GF-D8 (cell line): Measurements from ENCODE around the gene CX3CR1.

ENCODE experiments used
- DNase-seq: peaks from one replicate; lab custom pipeline; 2025; lab: John Stamatoyannopoulos, UW

The CX3CR1 gene

DNA sequence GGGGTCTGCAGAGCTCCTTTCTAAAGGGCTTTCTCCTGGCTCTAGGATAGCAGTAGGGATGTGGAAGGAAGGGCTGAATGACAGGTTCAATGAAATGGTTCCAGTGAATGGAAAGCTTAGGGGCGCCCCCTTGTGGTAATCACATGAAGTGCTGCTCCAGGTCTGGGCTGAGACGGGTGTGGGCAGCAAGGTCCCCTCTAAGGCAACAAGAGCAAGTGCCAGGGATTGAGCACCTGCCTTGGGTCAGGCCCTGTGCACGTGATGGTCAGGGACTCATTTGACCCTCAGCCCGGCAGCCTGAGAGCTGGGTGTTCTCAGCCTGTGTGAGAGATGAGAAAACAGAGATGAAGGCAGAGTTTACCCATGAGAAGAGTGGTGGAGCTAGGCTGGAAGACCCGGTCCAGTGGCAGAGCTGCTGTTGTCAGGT, 12.1 kb upstream of the CX3CR1 start:
- peak; percentile 6 for DNase-seq

GRCh38 chr3:39290255-39290654, 10.4 kb upstream of the CX3CR1 start:
- DNase-seq: no peak

DNA sequence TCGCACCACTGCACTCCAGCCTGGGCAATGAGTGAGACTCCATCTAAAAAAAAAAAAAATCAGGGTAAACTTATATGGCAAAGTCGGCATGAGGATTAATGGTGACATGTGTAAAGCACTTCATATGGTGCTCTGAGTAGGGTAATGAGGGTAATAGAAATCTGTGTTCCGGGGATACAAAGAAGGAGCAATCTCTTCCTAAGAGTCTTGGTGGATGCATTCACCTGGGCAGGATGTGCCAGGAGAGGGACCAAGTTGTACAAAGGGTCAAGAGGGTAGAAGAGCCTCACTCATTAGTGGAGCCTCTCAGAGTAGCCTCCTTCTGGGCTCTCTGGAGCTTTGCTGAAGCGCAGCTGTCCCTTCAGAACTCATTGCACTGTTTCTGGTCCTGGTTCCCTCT, 9.3 kb upstream of the CX3CR1 start:
- no peak for DNase-seq

- peak; percentile 83 for DNase-seq
Measured at GRCh38 chr3:39288300-39288808, 8.5 kb upstream of the CX3CR1 start.

DNA sequence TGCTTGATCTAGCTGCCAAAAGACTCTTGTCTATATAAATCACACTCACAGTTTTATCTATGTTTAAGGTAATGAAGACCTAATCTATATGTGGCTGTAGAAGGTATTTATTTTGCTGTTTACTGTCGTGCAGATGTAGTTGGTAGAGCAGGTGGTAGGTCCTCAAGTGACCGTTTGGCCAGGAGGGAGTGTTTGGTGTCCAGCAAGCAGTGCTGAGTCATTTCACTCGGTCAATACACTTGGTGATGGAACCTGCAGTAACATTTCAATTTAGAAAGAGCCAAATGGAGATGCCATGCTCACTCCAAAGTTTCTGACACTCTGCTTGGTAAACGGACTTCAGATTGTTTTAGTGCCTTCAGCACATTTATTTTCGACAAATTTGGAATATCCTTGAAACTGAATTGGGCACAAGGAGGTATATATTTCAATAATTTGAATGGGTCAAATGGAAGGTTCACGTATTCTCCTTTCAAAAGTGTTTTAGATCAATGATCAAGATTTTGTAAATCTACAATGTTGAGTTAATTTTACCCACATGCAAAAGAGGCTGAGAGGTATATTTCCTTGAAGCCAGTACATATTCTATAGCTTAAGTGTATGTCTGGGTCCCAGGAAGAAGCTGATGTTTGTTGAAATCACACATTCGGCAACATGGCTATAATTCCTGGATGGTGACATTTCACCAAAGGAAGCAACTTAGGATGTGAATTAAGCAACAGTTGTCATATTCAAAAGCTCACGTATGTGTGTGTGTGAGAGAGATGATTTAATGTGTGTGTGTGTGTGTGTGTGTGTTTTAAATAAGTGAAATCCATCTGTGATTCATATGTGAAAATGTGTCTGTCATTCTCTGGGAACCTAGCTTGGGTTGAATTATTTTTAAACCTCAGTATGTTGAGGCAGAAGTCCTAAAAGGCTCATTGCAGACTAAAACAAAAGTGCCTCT, 7.7 kb upstream of the CX3CR1 start:
- no peak for DNase-seq

DNA sequence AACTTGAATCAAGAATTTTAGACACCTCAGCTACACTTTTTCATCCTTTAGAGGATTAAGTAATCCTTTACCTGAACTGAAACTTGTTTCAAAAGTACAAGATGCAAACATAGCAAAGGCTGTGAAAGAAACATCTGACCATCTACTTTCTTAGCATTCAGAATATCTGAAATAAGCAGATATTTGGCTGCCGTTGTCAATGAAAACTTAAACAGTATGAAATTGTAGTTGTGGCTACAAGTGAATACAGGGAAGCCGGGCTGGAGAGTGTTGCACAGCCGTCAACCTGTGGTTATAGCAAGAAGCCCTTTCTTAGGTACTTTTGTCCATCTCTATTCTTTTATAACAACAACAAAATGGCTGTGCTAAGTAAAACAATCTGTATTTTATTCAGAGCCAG, 6.9 kb upstream of the CX3CR1 start:
- no peak for DNase-seq

DNA sequence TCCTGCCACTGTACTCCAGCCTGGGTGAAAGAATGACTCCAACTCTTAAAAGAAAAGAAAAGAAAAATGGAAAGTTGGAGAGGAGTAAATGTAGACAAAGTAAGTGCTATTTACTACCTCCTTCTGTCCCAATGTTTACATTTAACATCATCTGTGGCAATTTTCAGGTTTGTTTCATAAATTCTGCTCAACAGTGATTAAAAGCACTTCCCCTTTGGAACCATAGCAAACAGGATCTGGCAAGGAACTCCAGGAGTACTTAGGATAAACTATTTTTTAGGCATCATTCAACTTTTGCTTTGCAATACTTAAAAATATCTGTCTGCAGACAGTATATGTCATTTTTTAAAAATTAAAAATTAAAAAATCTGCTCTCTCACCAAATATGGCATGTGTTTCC, 5.5 kb upstream of the CX3CR1 start:
- DNase-seq: no peak

DNA sequence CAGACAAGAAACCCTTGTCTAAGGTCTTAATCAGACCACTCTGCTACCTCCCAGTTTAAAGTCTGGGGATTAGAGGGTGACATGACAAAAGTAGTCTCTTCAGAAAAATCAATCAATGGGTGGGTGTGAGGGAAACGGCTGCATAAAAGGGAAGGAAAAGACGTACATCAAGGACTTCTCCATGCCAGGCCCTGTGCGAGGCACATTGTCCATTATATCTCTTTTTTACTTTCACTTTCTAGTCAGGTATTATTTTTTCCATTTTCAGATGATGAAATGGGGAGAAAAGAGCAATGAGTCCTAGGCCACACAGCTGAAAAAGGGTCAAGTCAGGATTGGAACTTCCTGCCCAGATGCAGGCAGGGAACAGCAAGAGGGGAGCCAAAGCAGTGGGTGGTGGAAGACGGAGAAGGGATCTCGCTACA, 4.6 kb upstream of the CX3CR1 start:
- DNase-seq: no peak

GRCh38 chr3:39282057-39282456, 2.2 kb upstream of the CX3CR1 start:
- no peak for DNase-seq

GRCh38 chr3:39281533-39281932, 1.7 kb upstream of the CX3CR1 start:
- no peak for DNase-seq

- no peak for DNase-seq
Measured at GRCh38 chr3:39280571-39280970, 735 bp upstream of the CX3CR1 start.

DNA sequence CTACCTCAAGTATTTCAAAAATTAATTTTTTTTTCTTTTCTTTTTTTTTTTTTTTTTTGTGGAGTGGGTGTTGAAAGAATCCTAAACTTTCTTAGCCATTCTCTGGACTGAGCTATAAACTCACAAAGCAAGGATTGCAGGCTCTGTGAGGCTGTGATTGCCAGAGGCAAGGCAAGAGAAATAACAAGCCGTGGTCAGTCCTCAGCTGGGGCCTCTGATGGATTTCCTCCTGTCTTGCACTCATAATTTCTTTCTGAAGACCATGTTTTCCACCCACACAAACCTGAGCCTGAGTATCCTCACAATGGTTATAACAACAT, 1.3 kb downstream of the CX3CR1 start:
- DNase-seq: no peak

DNA sequence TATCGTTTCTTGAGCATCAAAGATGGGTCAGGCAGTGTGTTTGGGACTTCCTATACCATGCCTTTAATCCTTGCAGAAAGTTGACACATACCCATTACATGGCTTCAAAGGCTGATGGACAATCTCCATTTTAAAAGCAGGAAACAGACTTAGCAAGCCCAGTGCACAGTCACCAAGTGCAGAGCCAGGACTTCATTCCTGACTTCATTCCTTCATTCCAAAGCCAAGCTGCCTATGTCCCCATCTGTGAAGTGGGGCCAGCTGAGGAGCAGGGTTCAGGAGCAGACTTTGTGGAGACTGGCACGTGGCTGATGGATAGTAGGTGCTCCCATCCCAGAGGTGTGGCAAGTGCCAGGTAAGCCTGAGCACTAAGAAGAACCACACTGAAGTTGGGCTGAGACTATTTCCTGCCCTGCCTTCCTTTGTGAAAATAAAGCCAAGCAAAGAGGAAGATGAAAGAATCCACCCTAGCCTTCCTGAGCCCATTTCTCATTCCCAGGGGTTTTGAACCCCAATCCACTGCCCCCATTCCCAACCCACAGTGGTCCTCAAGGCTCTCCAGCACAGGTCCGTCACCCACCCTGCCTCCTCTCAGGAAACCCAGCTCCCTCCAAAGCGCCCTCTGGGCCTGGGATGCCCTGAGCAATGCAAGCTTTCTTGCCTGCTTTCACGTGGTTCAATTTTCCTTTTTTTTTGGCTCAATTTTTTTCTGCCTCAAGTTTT, 1.8 kb downstream of the CX3CR1 start:
- DNase-seq: no peak

DNA sequence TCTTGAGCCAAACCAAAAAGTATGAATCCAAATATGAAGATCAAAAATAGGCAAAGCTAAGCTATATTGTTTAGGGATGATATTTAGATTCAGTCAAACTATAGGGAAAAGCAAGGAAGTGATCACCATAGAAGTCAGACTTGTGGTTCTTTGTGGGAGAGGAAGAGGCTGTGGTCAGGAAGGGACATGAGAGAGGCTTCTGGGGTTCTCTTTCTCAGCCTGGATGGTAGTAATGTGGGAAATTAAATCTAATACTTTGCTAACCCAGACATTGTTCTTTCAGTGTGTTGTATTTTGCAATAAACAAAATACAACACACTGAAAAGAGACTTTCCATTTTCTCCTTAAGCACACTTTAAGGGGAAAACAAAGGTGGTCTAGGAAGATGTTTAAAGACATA, 3.1 kb downstream of the CX3CR1 start:
- no peak for DNase-seq

DNA sequence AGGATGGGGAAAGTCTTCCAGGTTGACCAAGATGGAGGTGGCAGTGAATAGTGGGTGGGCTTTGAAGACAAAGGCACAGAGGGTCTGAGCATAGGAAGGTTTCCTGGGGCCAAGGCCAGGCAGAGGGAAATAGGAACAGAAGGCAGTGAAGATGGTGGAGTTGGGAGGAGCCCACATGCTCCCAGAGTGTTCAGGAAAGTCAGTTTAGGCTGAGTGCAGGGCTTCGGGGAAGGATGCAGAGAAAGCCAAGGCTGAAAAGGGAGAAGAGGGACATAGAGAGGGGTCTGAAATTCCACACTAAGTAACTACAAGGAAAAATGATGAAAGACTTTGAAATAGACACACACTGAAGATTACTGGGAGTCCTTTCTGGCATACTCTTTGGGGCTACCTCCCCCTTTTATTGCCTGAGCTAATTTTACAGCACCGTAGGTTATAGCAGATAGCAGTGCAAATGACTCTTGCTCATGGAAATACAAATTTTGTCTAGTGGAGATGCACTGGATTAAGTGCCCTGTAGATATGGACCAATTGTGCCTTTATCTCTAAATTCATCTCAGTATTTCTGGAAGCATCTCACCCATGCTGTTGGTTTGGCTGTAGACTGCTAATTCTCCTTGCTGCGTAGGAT, 3.8 kb downstream of the CX3CR1 start:
- DNase-seq: no peak

GRCh38 chr3:39275052-39275451, 4.8 kb downstream of the CX3CR1 start:
- no peak for DNase-seq

DNA sequence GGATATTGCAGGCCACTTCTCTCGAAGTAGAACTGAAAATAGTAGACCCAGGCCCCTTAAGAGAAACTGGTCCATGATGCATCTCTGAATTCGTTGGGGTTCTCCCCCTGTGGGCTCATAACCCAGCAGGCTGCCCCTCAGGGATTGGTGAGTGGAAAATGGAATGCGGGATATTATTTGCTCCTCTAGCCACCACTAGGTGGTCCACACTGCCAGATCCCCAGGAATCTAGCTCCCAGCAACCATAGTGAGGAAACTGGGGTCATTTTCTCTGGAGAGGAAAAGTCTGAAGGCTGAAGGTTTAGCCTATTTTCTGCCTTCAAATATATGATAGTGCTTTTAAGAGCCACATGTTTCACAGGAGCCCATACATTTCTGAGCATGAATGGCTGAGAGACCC, 6.7 kb downstream of the CX3CR1 start:
- no peak for DNase-seq

DNA sequence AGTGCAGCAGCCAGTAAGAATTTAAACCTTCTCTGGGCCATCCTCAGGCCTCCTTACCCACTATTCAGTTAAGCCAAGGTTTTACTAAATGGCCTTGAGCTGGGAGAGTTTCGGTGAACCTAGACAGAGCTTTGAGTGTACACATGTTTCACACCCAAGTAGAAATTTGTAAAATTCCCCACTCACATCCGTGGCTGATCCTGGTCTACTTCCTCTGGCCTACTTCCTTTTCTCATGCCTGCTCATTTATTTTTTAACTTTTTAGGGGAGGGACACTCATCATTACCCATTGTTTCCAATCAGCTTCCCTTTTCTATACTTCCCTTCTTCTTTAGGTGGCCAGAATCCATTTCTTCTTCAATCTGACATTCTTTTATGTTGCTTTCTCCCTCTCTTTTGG, 7.6 kb downstream of the CX3CR1 start:
- no peak for DNase-seq

DNA sequence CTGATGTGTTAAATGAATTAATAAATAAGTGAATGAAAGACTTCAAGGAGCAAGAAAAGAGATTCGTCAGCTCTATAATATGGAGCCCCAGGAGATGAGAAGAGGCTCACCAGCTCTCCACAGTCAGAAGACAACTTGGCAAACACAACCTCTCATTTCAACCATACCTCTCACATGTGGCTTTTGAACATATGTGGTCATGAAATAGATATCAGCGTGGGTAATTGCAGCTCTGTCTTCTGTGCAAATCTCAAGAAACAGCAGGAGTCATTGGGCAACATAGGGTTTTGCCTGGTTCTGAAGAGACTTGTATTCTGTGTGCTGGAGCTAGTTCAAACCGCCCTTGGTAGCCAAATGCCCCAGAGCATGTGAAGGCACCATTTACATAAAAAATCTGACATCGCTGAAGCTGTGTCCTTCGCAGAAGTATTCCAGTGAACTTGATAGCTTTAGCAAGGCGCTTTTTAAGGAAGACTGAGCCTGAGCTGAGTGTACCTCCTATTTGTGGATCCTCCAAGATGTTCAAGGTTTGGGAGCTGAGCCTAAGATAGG, 8.4 kb downstream of the CX3CR1 start:
- DNase-seq: no peak

DNA sequence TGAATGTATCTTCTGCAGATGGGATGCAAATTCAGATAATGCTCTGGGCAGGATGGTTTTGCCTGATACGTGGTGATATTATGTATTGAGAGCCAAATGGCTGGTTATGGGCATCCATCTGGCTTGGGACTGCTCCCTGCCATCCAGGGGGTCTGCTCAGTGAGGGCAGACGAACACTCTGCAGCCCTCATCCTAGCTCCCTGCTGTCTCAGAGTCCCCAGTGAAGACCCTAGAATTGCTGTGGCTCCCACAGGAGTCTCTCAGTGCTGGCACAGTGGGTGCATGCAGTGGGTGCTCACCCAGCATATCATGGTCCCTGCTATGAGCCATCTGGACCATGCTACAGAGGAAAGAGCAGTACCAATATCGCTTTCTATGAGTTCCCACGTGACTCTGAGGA, 10.3 kb downstream of the CX3CR1 start:
- DNase-seq: no peak

DNA sequence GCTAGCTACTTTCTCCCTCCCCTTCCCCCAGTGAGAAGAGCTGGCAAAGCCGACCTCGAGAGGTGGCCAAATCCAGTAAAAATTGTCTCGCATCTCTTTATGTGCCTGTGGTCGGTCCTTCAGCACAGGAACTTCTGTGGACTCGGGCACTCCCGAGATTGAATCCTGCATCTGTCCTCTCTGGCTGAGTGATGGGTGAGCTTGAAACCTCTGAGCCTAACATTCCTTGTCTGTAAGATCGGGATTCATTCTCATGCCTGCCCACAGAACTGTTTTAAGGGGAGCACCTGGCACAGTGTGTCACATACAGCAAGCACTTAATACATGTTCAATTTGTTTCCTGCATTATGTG, 11.3 kb downstream of the CX3CR1 start:
- no peak for DNase-seq
